ENCODE data around the gene SEC31B. TPM values are rescaled to one million over a fixed set of nuclear protein-coding genes. Genes with fewer than 3 reads are reported as not detected.

Gene SEC31B
- total and polyA plus RNA-seq, 2 of the 8 experiments (the other 6 are each of a cell fraction or from before 2014, with no cell fraction given), result 4.1 to 5.3 TPM

DNA sequence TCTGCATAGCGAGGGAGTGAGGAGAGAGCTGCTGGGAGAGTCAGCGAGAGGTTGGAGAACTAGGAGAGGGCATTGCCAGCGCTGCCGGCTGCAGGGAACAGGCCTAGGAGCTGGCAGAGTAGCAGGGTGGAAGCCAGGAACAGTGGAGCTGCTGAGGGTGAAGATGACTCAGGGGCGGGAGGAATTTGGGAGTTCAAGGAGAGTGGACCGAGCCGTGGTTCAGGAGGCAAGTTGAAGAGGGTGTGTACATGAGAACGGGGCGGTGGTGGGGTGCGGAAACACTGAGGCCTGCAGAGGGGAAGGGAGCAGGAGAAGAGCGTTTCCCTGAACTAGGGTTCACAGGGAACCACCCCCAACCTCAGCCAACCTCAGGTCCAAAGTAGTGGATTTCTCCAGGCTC, 47.6 kb upstream of the SEC31B start (continued):
- TF ChIP-seq POLR2A (IDR thresholded peaks at IDR 0.05; ENCODE audit: control extremely low read depth in 1 of 2, low read depth in 2 of 2, low read length in 2 of 2), result no peak
- no peak for TF ChIP-seq CHD1 (IDR thresholded peaks at IDR 0.05; ENCODE audit: low read depth, low read length)
- TF ChIP-seq, protein P1, sequence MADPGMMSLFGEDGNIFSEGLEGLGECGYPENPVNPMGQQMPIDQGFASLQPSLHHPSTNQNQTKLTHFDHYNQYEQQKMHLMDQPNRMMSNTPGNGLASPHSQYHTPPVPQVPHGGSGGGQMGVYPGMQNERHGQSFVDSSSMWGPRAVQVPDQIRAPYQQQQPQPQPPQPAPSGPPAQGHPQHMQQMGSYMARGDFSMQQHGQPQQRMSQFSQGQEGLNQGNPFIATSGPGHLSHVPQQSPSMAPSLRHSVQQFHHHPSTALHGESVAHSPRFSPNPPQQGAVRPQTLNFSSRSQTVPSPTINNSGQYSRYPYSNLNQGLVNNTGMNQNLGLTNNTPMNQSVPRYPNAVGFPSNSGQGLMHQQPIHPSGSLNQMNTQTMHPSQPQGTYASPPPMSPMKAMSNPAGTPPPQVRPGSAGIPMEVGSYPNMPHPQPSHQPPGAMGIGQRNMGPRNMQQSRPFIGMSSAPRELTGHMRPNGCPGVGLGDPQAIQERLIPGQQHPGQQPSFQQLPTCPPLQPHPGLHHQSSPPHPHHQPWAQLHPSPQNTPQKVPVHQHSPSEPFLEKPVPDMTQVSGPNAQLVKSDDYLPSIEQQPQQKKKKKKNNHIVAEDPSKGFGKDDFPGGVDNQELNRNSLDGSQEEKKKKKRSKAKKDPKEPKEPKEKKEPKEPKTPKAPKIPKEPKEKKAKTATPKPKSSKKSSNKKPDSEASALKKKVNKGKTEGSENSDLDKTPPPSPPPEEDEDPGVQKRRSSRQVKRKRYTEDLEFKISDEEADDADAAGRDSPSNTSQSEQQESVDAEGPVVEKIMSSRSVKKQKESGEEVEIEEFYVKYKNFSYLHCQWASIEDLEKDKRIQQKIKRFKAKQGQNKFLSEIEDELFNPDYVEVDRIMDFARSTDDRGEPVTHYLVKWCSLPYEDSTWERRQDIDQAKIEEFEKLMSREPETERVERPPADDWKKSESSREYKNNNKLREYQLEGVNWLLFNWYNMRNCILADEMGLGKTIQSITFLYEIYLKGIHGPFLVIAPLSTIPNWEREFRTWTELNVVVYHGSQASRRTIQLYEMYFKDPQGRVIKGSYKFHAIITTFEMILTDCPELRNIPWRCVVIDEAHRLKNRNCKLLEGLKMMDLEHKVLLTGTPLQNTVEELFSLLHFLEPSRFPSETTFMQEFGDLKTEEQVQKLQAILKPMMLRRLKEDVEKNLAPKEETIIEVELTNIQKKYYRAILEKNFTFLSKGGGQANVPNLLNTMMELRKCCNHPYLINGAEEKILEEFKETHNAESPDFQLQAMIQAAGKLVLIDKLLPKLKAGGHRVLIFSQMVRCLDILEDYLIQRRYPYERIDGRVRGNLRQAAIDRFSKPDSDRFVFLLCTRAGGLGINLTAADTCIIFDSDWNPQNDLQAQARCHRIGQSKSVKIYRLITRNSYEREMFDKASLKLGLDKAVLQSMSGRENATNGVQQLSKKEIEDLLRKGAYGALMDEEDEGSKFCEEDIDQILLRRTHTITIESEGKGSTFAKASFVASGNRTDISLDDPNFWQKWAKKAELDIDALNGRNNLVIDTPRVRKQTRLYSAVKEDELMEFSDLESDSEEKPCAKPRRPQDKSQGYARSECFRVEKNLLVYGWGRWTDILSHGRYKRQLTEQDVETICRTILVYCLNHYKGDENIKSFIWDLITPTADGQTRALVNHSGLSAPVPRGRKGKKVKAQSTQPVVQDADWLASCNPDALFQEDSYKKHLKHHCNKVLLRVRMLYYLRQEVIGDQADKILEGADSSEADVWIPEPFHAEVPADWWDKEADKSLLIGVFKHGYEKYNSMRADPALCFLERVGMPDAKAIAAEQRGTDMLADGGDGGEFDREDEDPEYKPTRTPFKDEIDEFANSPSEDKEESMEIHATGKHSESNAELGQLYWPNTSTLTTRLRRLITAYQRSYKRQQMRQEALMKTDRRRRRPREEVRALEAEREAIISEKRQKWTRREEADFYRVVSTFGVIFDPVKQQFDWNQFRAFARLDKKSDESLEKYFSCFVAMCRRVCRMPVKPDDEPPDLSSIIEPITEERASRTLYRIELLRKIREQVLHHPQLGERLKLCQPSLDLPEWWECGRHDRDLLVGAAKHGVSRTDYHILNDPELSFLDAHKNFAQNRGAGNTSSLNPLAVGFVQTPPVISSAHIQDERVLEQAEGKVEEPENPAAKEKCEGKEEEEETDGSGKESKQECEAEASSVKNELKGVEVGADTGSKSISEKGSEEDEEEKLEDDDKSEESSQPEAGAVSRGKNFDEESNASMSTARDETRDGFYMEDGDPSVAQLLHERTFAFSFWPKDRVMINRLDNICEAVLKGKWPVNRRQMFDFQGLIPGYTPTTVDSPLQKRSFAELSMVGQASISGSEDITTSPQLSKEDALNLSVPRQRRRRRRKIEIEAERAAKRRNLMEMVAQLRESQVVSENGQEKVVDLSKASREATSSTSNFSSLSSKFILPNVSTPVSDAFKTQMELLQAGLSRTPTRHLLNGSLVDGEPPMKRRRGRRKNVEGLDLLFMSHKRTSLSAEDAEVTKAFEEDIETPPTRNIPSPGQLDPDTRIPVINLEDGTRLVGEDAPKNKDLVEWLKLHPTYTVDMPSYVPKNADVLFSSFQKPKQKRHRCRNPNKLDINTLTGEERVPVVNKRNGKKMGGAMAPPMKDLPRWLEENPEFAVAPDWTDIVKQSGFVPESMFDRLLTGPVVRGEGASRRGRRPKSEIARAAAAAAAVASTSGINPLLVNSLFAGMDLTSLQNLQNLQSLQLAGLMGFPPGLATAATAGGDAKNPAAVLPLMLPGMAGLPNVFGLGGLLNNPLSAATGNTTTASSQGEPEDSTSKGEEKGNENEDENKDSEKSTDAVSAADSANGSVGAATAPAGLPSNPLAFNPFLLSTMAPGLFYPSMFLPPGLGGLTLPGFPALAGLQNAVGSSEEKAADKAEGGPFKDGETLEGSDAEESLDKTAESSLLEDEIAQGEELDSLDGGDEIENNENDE (IDR thresholded peaks at IDR 0.05; ENCODE audit: insufficient replicate concordance, low read length), result no peak
- no peak for TF ChIP-seq GABPA (IDR thresholded peaks at IDR 0.05; ENCODE audit: borderline replicate concordance, insufficient read depth, low read length)
- no peak for TF ChIP-seq SP4 (IDR thresholded peaks at IDR 0.05; ENCODE audit: low read length)
- no peak for TF ChIP-seq SIX5 (IDR thresholded peaks at IDR 0.05; ENCODE audit: low read depth, low read length)
- TF ChIP-seq SIRT6 (IDR thresholded peaks at IDR 0.05; ENCODE audit: low read length), result no peak
- TF ChIP-seq CBX8 (IDR thresholded peaks at IDR 0.05; ENCODE audit: borderline replicate concordance, low read depth, low read length), result no peak

All from H1 (cell line).